Measurements from ENCODE around the gene CPA5. TPM values are rescaled to one million over a fixed set of nuclear protein-coding genes. Genes with fewer than 3 reads are reported as not detected.
A peak's percentile ranks its signal among the peaks of the same experiment; 100 is the strongest.

The CPA5 gene
- polyA plus RNA-seq, 1 of the 3 experiments (the other 2 are of a cell fraction) = 1.3 TPM

DNA sequence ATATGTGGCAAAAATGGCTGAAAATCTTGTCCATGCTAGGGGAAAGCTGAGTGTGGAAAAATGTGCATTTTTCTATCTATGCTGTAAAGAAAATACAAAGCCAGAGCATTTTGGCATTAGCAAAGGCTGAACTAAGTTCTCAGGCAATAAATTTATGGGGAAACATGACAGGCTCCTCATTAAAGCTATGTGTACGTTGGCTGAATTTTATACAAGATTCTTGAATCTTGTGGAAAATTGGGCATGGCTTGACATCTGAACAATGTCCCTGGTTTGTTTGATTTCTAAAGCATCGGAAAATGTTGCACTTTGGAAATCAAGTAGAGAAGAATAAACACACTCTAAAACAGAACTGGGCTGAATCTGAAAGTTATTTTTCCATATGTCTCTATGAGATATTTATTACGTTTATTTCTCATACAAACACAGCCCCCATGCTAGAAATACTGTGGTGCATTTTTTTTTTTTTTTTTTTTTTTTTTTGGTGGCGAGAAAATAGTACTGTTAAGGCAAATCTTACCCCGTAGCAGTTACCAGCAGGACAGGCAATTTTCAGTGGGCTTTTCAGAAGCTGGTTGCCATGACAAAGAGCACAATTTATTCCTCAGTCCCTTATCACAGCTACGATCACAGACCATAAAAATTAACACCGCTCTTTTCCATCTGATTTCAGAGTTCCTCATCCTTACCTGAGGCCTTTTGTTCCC lies 52.6 kb downstream of the CPA5 start:
- no peak overlapping the region for H3K4me3 ChIP-seq (ENCODE audit: low read depth in 2 of 2, low read length in 1 of 2)
- H3K27ac ChIP-seq (ENCODE audit: low read depth in 2 of 2, low read length in 1 of 2) = peak overlapping the region in 1 of 2 experiments; percentile 48; a peak in 1 of 4 replicates
- no peaks in the 10 kb centered on the region for H3K9me3 ChIP-seq
- no peak overlapping the region for H3K4me2 ChIP-seq
- H3K36me3 ChIP-seq (replicated peaks in 1 of 2; ENCODE audit: control insufficient read depth in 1 of 2, insufficient read depth in 2 of 2, low read length in 1 of 2) = peaks cover 5 to 11% of the 10 kb centered on the region in 2 experiments
- no peaks in the 10 kb centered on the region for H3F3A ChIP-seq (replicated peaks; ENCODE audit: insufficient read depth)
- 89% methylated on average over 7 of the region's 7 CpGs for WGBS (ENCODE audit: low lambda C conversion rate)
- peaks cover 0 to 30% of the 10 kb centered on the region in 2 experiments; a peak in 2 of 4 replicates for H3K4me1 ChIP-seq (ENCODE audit: control insufficient read depth in 1 of 2, insufficient read depth in 2 of 2, low read depth in 1 of 2, low read length in 1 of 2)
- no peak overlapping the region for H2AFZ ChIP-seq (ENCODE audit: low read depth)
- H3K27me3 ChIP-seq (ENCODE audit: insufficient read depth) = no peaks in the 10 kb centered on the region
- CTCF ChIA-PET = interaction anchor here (1.7 kb wide), 1 partner anchor 10 kb away, joined by 5 read pairs; no protein-coding TSS in a partner anchor
- H3K9me2 ChIP-seq = no peaks in the 10 kb centered on the region
- no peak overlapping the region for H3K9ac ChIP-seq
- no peak for TF ChIP-seq RFX5 (IDR thresholded peaks at IDR 0.05; ENCODE audit: low read length)
- TF ChIP-seq FOXM1 (IDR thresholded peaks at IDR 0.05; ENCODE audit: low read depth) = no peak
- TF ChIP-seq, protein P1, sequence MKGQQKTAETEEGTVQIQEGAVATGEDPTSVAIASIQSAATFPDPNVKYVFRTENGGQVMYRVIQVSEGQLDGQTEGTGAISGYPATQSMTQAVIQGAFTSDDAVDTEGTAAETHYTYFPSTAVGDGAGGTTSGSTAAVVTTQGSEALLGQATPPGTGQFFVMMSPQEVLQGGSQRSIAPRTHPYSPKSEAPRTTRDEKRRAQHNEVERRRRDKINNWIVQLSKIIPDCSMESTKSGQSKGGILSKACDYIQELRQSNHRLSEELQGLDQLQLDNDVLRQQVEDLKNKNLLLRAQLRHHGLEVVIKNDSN (IDR thresholded peaks at IDR 0.05; ENCODE audit: borderline replicate concordance, low read depth) = no peak
- TF ChIP-seq ELF1 (IDR thresholded peaks at IDR 0.05) = no peak
- no peak for TF ChIP-seq TEAD4 (IDR thresholded peaks at IDR 0.05; ENCODE audit: borderline replicate concordance, insufficient read depth)
- TF ChIP-seq TCF12 (IDR thresholded peaks at IDR 0.05) = no peak
- TF ChIP-seq NFIC (IDR thresholded peaks at IDR 0.05; ENCODE audit: borderline replicate concordance) = no peak
- TF ChIP-seq SIN3A (IDR thresholded peaks at IDR 0.05; ENCODE audit: borderline replicate concordance, low read depth, low read length) = no peak
- no peak for TF ChIP-seq SMC3 (IDR thresholded peaks at IDR 0.05; ENCODE audit: low read depth, low read length)
- no peak for TF ChIP-seq EZH2phosphoT487 (IDR thresholded peaks at IDR 0.05; ENCODE audit: borderline replicate concordance, low read depth)
- POLR2A ChIA-PET = no interaction called here
- no peaks in the 10 kb centered on the region for H4K20me1 ChIP-seq (ENCODE audit: insufficient read depth)
- no peaks in the 10 kb centered on the region for H3K79me2 ChIP-seq (ENCODE audit: insufficient read depth)
- DNase-seq = peak; percentile 48

DNA sequence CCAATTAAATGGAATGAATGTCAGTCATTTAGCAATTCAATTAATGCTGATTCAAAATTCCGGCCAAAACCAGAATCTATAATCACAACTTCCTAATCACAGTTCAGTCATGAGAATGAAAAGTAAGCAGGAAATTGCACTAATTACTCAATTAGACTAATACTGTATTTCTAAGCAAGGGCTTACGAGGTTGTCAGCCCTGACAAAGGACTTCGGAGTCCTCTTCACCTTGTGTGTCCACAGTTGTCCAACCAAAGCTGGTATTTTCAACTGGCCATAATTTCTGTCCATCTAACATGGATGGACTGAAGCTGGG lies 53.1 kb downstream of the CPA5 start:
- H3K9ac ChIP-seq = no peak overlapping the region
- no peaks in the 10 kb centered on the region for H3K79me2 ChIP-seq (ENCODE audit: insufficient read depth)
- no peaks in the 10 kb centered on the region for H4K20me1 ChIP-seq (ENCODE audit: insufficient read depth)
- H3K27ac ChIP-seq (ENCODE audit: low read depth in 2 of 2, low read length in 1 of 2) = peak overlapping the region in 1 of 2 experiments; percentile 48; a peak in 2 of 4 replicates
- no peak overlapping the region for H2AFZ ChIP-seq (ENCODE audit: low read depth)
- no peak for TF ChIP-seq MXI1 (IDR thresholded peaks at IDR 0.05; ENCODE audit: low read depth, low read length)
- peak; percentile 37 for TF ChIP-seq GATA2 (CRISPR knock-in tag; IDR thresholded peaks at IDR 0.05)
- ChIA-PET CTCF (interaction anchor here (1.7 kb wide), 1 partner anchor 10 kb away, joined by 5 read pairs; no protein-coding TSS in a partner anchor), POLR2A (no interaction called here)
- H3K9me3 ChIP-seq = no peaks in the 10 kb centered on the region
- no peaks in the 10 kb centered on the region for H3K9me2 ChIP-seq
- H3K4me3 ChIP-seq (ENCODE audit: low read depth in 2 of 2, low read length in 1 of 2) = no peak overlapping the region
- no peak overlapping the region for H3K4me2 ChIP-seq
- DNase-seq = no peak
- no peaks in the 10 kb centered on the region for H3K27me3 ChIP-seq (ENCODE audit: insufficient read depth)
- H3K4me1 ChIP-seq (ENCODE audit: control insufficient read depth in 1 of 2, insufficient read depth in 2 of 2, low read depth in 1 of 2, low read length in 1 of 2) = peaks cover 0 to 30% of the 10 kb centered on the region in 2 experiments; a peak in 2 of 4 replicates
- 97% methylated on average over 3 of the region's 3 CpGs for WGBS (ENCODE audit: low lambda C conversion rate)
- H3K36me3 ChIP-seq (replicated peaks in 1 of 2; ENCODE audit: control insufficient read depth in 1 of 2, insufficient read depth in 2 of 2, low read length in 1 of 2) = peaks cover 5 to 12% of the 10 kb centered on the region in 2 experiments
- no peaks in the 10 kb centered on the region for H3F3A ChIP-seq (replicated peaks; ENCODE audit: insufficient read depth)

All from SK-N-SH (cell line).